ENCODE measurements around the gene ANO2.

ANO2 gene

GRCh38 chr12:5623411-5623810 is 321.6 kb downstream of the ANO2 start:
- Mint-ChIP-seq H3K4me3 (no peak overlapping the region), H3K27me3 (peaks cover 19% of the 10 kb centered on the region), H3K9me3 (no peaks in the 10 kb centered on the region), H3K27ac (no peak overlapping the region), H3K4me1 (no peaks in the 10 kb centered on the region)
- no peak for DNase-seq
- ATAC-seq = no peak

- H3K27me3 Mint-ChIP-seq = peaks cover 16% of the 10 kb centered on the region
Observed at GRCh38 chr12:5622280-5622679, 322.8 kb downstream of the ANO2 start.

GRCh38 chr12:5621329-5621728 is 323.7 kb downstream of the ANO2 start:
- no peak for DNase-seq
- Mint-ChIP-seq H3K9me3 (no peaks in the 10 kb centered on the region), H3K4me3 (no peak overlapping the region), H3K4me1 (no peaks in the 10 kb centered on the region), H3K27me3 (peaks cover 16% of the 10 kb centered on the region), H3K27ac (no peak overlapping the region)
- no peak for ATAC-seq

More at GRCh38 chr12:5622280-5622679, 322.8 kb downstream of the ANO2 start:
- ATAC-seq (no peak), DNase-seq (no peak)
- no peaks in the 10 kb centered on the region for H3K4me1 Mint-ChIP-seq
- H3K9me3 Mint-ChIP-seq = no peaks in the 10 kb centered on the region
- no peak overlapping the region for H3K4me3 Mint-ChIP-seq
- no peak overlapping the region for H3K27ac Mint-ChIP-seq

- Mint-ChIP-seq H3K9me3 (no peaks in the 10 kb centered on the region), H3K27ac (no peak overlapping the region), H3K27me3 (peaks cover 16% of the 10 kb centered on the region), H3K4me3 (no peak overlapping the region), H3K4me1 (no peaks in the 10 kb centered on the region)
- ATAC-seq = no peak
- no peak for DNase-seq
Observed at GRCh38 chr12:5620896-5621295, 324.2 kb downstream of the ANO2 start.

- Mint-ChIP-seq H3K4me3 (no peak overlapping the region), H3K4me1 (no peaks in the 10 kb centered on the region), H3K9me3 (no peaks in the 10 kb centered on the region), H3K27ac (no peak overlapping the region), H3K27me3 (peaks cover 10% of the 10 kb centered on the region)
- DNase-seq (no peak), ATAC-seq (no peak)
Observed at GRCh38 chr12:5619628-5620027, 325.4 kb downstream of the ANO2 start.

- H3K9me3 Mint-ChIP-seq = no peaks in the 10 kb centered on the region
- peaks cover 8% of the 10 kb centered on the region for H3K27me3 Mint-ChIP-seq
- no peak for DNase-seq
- H3K4me1 Mint-ChIP-seq = no peaks in the 10 kb centered on the region
- no peak overlapping the region for H3K27ac Mint-ChIP-seq
- ATAC-seq = no peak
- no peak overlapping the region for H3K4me3 Mint-ChIP-seq
Observed at GRCh38 chr12:5616854-5617253, 328.2 kb downstream of the ANO2 start.

GRCh38 chr12:5615760-5616159 is 329.3 kb downstream of the ANO2 start:
- ATAC-seq = no peak
- DNase-seq = no peak
- Mint-ChIP-seq H3K4me3 (no peak overlapping the region), H3K27me3 (peaks cover 8% of the 10 kb centered on the region), H3K9me3 (no peaks in the 10 kb centered on the region), H3K4me1 (no peaks in the 10 kb centered on the region), H3K27ac (peak overlapping the region in 1 of 2 donors; percentile 45)

DNA sequence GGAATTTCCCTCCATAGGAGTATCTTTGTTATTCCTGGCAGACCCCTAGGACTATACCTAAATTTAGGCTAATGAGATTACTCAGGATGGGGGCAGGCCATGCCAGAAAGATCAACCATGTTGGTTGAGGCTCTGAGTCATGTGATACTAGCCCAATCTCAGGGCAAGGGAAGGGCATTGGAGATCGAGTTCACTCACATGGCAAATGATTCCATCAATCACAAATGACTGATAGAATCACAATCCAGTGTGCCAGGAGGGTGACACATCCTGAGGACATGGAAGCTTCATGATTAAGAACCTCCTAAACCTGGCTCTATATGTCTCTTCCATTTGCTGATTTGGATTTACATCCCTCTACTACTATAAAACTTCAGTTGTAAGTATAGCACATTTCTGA is 330.8 kb downstream of the ANO2 start:
- Mint-ChIP-seq H3K9me3 (no peaks in the 10 kb centered on the region), H3K4me3 (no peak overlapping the region), H3K4me1 (no peaks in the 10 kb centered on the region), H3K27me3 (peaks cover 8% of the 10 kb centered on the region), H3K27ac (no peak overlapping the region)
- no peak for ATAC-seq
- DNase-seq = no peak

DNA sequence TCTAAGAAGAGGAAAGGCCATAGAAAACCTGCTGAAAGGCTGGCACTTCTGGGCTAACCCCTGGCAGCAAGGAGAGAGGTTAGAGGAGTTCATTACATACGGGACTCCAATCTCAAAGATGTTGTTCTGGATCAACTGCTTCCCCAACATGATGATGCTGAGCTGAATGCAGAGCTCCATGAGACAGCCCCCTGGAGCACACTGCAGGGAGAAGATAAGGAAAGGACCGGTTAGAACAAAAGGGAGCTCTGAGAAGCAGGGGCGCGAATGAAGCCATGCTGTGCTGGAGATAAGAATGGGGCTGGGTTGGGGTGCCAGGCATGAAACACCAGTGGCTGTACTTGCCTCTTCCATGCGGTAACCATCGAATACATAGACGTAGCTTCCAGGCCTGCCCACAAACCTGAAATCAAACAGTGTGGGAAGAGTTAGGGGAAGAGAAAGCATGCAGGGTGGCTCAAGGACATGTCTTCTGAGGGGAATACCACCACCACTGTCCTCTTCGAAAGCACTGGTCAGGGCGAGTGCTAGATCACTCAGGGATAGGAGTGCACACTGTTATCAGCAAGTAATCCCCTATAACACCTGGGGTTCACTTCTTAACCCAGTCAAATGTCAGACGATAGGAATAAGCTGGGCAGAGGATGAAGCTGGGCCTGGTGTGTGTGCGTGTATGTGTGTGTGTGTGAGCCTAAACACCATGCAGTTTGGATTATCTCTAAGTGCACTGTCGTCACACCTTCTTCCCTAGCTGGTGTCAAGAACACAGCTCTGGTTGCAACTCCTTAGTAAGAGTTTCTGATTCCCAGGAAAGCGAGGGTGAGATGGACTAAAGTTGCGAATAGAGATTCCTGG is 332.3 kb downstream of the ANO2 start:
- DNase-seq = no peak
- no peak for ATAC-seq
- H3K9me3 Mint-ChIP-seq = no peaks in the 10 kb centered on the region

GRCh38 chr12:5611162-5611561 is 333.9 kb downstream of the ANO2 start:
- DNase-seq = no peak
- Mint-ChIP-seq H3K27ac (no peak overlapping the region), H3K9me3 (no peaks in the 10 kb centered on the region), H3K4me1 (no peaks in the 10 kb centered on the region), H3K4me3 (no peak overlapping the region), H3K27me3 (peaks cover 8% of the 10 kb centered on the region)
- no peak for ATAC-seq

More for the DNA sequence above, 332.3 kb downstream of the ANO2 start:
- no peaks in the 10 kb centered on the region for H3K4me1 Mint-ChIP-seq
- H3K27ac Mint-ChIP-seq = peak overlapping the region in 1 of 2 donors; percentile 84
- no peak overlapping the region for H3K4me3 Mint-ChIP-seq
- H3K27me3 Mint-ChIP-seq = peaks cover 8% of the 10 kb centered on the region

DNA sequence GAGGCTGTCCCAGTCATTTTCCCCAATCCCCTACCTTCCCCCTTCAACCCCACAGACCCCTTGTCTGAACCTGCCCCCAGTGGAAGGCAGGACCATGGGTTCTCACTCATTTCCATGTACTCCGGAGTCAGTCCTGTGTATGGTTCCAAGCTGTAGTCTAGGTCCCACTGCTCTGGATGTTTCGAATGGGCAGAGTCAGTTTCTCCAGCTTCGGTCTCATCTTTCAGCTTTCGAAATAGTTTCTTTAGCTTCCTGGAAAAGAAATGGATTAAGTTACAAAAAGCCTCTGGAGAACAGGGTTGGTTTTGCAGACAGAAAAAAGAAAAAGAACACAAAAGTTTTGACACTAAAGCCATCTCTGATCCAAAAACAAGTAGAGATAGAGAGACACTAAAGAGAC is 345.7 kb downstream of the ANO2 start:
- no peak for ATAC-seq
- Mint-ChIP-seq H3K4me1 (no peaks in the 10 kb centered on the region), H3K4me3 (no peak overlapping the region), H3K27ac (no peak overlapping the region), H3K9me3 (peaks cover 0 to 6% of the 10 kb centered on the region in 2 donors), H3K27me3 (peaks cover 17% of the 10 kb centered on the region)
- DNase-seq = no peak

- Mint-ChIP-seq H3K9me3 (peaks cover 0 to 6% of the 10 kb centered on the region in 2 donors), H3K4me3 (no peak overlapping the region), H3K27ac (no peak overlapping the region), H3K4me1 (no peaks in the 10 kb centered on the region), H3K27me3 (peaks cover 17% of the 10 kb centered on the region)
- DNase-seq (no peak), ATAC-seq (no peak)
Observed at GRCh38 chr12:5593998-5594397, 351.1 kb downstream of the ANO2 start.

DNA sequence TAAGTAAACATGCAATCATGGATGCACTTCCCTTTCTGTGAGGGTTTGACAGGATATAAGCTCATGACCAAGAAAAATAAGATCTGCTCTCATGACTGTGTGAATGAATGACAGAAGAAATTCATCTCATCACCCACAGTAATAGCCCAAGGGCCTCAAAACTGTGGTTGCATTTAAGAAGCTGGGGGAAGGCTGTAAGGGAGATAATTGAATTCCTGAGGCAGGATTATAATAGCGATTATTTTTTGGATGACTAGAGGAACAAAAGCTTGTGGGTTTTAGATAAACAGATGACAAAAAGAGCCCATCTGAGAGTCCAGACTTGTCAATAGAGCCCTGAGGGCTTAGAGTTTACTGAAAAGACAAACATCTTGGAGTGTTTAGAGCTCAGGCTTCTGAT is 352.0 kb downstream of the ANO2 start:
- Mint-ChIP-seq H3K4me3 (no peak overlapping the region), H3K9me3 (peaks cover 0 to 6% of the 10 kb centered on the region in 2 donors), H3K27me3 (peaks cover 11% of the 10 kb centered on the region), H3K27ac (no peak overlapping the region), H3K4me1 (no peaks in the 10 kb centered on the region)
- DNase-seq (no peak), ATAC-seq (no peak)

GRCh38 chr12:5592310-5592709 is 352.7 kb downstream of the ANO2 start:
- Mint-ChIP-seq H3K4me1 (no peaks in the 10 kb centered on the region), H3K9me3 (peaks cover 0 to 4% of the 10 kb centered on the region in 2 donors)
- no peak for ATAC-seq

GRCh38 chr12:5590316-5590715 is 354.7 kb downstream of the ANO2 start:
- ATAC-seq (no peak), DNase-seq (no peak)
- no peak overlapping the region for H3K4me3 Mint-ChIP-seq
- no peaks in the 10 kb centered on the region for H3K9me3 Mint-ChIP-seq
- no peaks in the 10 kb centered on the region for H3K4me1 Mint-ChIP-seq
- H3K27ac Mint-ChIP-seq = no peak overlapping the region
- no peaks in the 10 kb centered on the region for H3K27me3 Mint-ChIP-seq

More at GRCh38 chr12:5592310-5592709, 352.7 kb downstream of the ANO2 start:
- Mint-ChIP-seq H3K27ac (no peak overlapping the region), H3K4me3 (no peak overlapping the region), H3K27me3 (peaks cover 6% of the 10 kb centered on the region)
- DNase-seq = no peak

GRCh38 chr12:5589054-5589453 is 356.0 kb downstream of the ANO2 start:
- no peaks in the 10 kb centered on the region for H3K9me3 Mint-ChIP-seq
- no peak overlapping the region for H3K27ac Mint-ChIP-seq
- no peak overlapping the region for H3K4me3 Mint-ChIP-seq
- ATAC-seq (no peak), DNase-seq (no peak)
- H3K27me3 Mint-ChIP-seq = no peaks in the 10 kb centered on the region
- no peaks in the 10 kb centered on the region for H3K4me1 Mint-ChIP-seq

GRCh38 chr12:5588591-5588990 is 356.5 kb downstream of the ANO2 start:
- no peak for ATAC-seq
- no peak overlapping the region for H3K27ac Mint-ChIP-seq
- no peak for DNase-seq
- H3K4me1 Mint-ChIP-seq = no peaks in the 10 kb centered on the region
- no peaks in the 10 kb centered on the region for H3K27me3 Mint-ChIP-seq
- no peaks in the 10 kb centered on the region for H3K9me3 Mint-ChIP-seq
- H3K4me3 Mint-ChIP-seq = no peak overlapping the region

Data from stimulated activated naive CD8-positive, alpha-beta T cell treated with anti-CD3 and anti-CD28 coated beads, Interleukin-15, amount 100 ng/mL, for 72 hours (primary cell).